A549 (cell line): ENCODE results near the gene MSMO1. TPM values are rescaled to one million over a fixed set of nuclear protein-coding genes. Genes with fewer than 3 reads are reported as not detected.

Experiments used
- ATAC-seq, 2 experiments: fragments of 200-7000 bp in 1 of 2; fragments of >200 bp in 1 of 2; cut with Nextera tagmentation in 1 of 2; cut with Tn5 transposase in 1 of 2; 3 replicates each; pipeline versions ENCODE4 v1.8.0 to v1.9.1; 2018 to 2020; ENCODE audit warnings: mild to moderate bottlenecking in 1 of 2, moderate library complexity in 1 of 2
- CTCF ChIA-PET: fragments of 300-600 bp; sonication (Branson Sonifier 250); formaldehyde crosslinking; extraction: SDS; loops from one replicate; lab custom pipeline; 2021; ENCODE audit warnings: antibody characterized with exemption, inconsistent platforms; lab: Yijun Ruan, JAX
- POLR2A ChIA-PET: fragments of 350-600 bp; formaldehyde crosslinking; extraction: SDS; loops from one replicate; lab custom pipeline; 2021; ENCODE audit warnings: antibody characterized with exemption, inconsistent platforms; lab: Yijun Ruan, JAX
- DNase-seq, 2 experiments: peaks; one replicate each; pipeline versions ENCODE4 v3.0.0 to v3.0.0-alpha.2; 2011 to 2016; ENCODE audit warnings: low read depth in 1 of 2, low spot score in 1 of 2
- FAIRE-seq: peaks from 2 replicates; lab custom pipeline; 2011; peaks lifted over from hg19 to GRCh38; lab: Jason Lieb, UNC
- H3K27ac ChIP-seq, 2 experiments: fragments of >200 bp; sonication (Bioruptor Twin); formaldehyde crosslinking; 3 replicates each; pipeline ENCODE4 v1.5.1; 2016 to 2017
- H3K4me1 ChIP-seq: fragments of >200 bp; sonication (Bioruptor Twin); formaldehyde crosslinking; 3 replicates; pipeline ENCODE4 v1.6.1; 2016
- H3K4me2 ChIP-seq: fragments of >200 bp; sonication (Bioruptor Twin); formaldehyde crosslinking; 3 replicates; pipeline ENCODE4 v1.6.1; 2016
- H3K4me3 ChIP-seq: fragments of >200 bp; sonication (Bioruptor Twin); formaldehyde crosslinking; 3 replicates; pipeline ENCODE4 v1.5.1; 2016
- H3K9me3 ChIP-seq: fragments of >200 bp; sonication (Bioruptor Twin); formaldehyde crosslinking; 3 replicates; pipeline ENCODE4 v1.6.1; 2016
- BHLHE40 ChIP-seq: IDR thresholded peaks from 2 replicates; pipeline ENCODE4 v1.6.1; 2012; ENCODE audit warnings: low read depth, low read length, inconsistent platforms
- CBX2 ChIP-seq: fragments of 200-600 bp; sonication (generic); IDR thresholded peaks from 2 replicates; pipeline ENCODE4 v1.6.1; 2016; ENCODE audit warnings: low read depth, mild to moderate bottlenecking, borderline replicate concordance
- CEBPB ChIP-seq, 2 experiments: fragments of >200 bp in 1 of 2; sonication (Bioruptor Twin) in 1 of 2; formaldehyde crosslinking in 1 of 2; IDR thresholded peaks; 2 replicates each; pipeline ENCODE4 v1.6.1; 2012 to 2016
- EHMT2 ChIP-seq: fragments of 200-600 bp; sonication (generic); IDR thresholded peaks from 2 replicates; pipeline ENCODE4 v1.6.1; 2016; ENCODE audit warnings: antibody characterized with exemption, low read depth, mild to moderate bottlenecking, moderate library complexity
- EP300 ChIP-seq, 2 experiments: fragments of >200 bp; sonication (Bioruptor Twin); formaldehyde crosslinking; IDR thresholded peaks; 2 replicates in 1 of 2; 3 replicates in 1 of 2; pipeline ENCODE4 v1.6.1; 2016 to 2017
- ESRRA ChIP-seq: fragments of 150-350 bp; IDR thresholded peaks from 2 replicates; pipeline ENCODE4 v1.6.1; 2014; ENCODE audit warnings: mild to moderate bottlenecking, low read length, borderline replicate concordance
- FOSL2 ChIP-seq, 2 experiments: fragments of 450-650 bp in 1 of 2; fragments of >200 bp in 1 of 2; sonication (Bioruptor Twin) in 1 of 2; formaldehyde crosslinking; IDR thresholded peaks; 2 replicates each; pipeline versions ENCODE4 v1.5.0 to v1.6.1; 2016 to 2020; ENCODE audit warnings: mild to moderate bottlenecking in 1 of 2, moderate library complexity in 1 of 2
- HDAC2 ChIP-seq: fragments of 200-600 bp; sonication (generic); IDR thresholded peaks from 2 replicates; pipeline ENCODE4 v1.6.1; 2016
- HEYL ChIP-seq: fragments of 250-450 bp; sonication (Bioruptor Pico); IDR thresholded peaks from 2 replicates; pipeline ENCODE4 v1.8.0; 2021; ENCODE audit warnings: mild to moderate bottlenecking, moderate library complexity
- JUNB ChIP-seq: fragments of >200 bp; sonication (Bioruptor Twin); formaldehyde crosslinking; IDR thresholded peaks from 2 replicates; pipeline ENCODE4 v1.6.1; 2016
- MAZ ChIP-seq: fragments of 150-350 bp; IDR thresholded peaks from 2 replicates; pipeline ENCODE4 v1.6.1; 2014; ENCODE audit warnings: antibody characterized with exemption, low read depth, low read length, borderline replicate concordance
- NFE2L2 ChIP-seq: fragments of 150-350 bp; conservative IDR thresholded peaks from 2 replicates; pipeline ENCODE4 v1.6.1; 2014; ENCODE audit warnings: low read length
- NPAS2 ChIP-seq: fragments of 250-450 bp; sonication (Bioruptor Pico); IDR thresholded peaks from 2 replicates; pipeline ENCODE4 v1.8.0; 2022; ENCODE audit warnings: mild to moderate bottlenecking, moderate library complexity, borderline replicate concordance
- PHF8 ChIP-seq: fragments of 200-600 bp; sonication (generic); IDR thresholded peaks from 2 replicates; pipeline ENCODE4 v1.6.1; 2016; ENCODE audit warnings: low read depth, mild to moderate bottlenecking, antibody characterized with exemption, moderate library complexity, borderline replicate concordance
- POLR2A ChIP-seq: IDR thresholded peaks from 2 replicates; pipeline ENCODE4 v1.6.1; 2012; ENCODE audit warnings: mild to moderate bottlenecking, low read length
- RARB ChIP-seq: fragments of 250-450 bp; sonication (Bioruptor Pico); IDR thresholded peaks from 2 replicates; pipeline ENCODE4 v1.8.0; 2021; ENCODE audit warnings: mild to moderate bottlenecking, moderate library complexity
- RCOR1 ChIP-seq: fragments of 150-350 bp; IDR thresholded peaks from 2 replicates; pipeline ENCODE4 v1.6.1; 2014; ENCODE audit warnings: antibody characterized with exemption, low read length, low read depth
- REST ChIP-seq: fragments of 200-600 bp; sonication (generic); IDR thresholded peaks from 2 replicates; pipeline ENCODE4 v1.6.1; 2016; ENCODE audit warnings: antibody characterized with exemption, mild to moderate bottlenecking, moderate library complexity
- RFX5 ChIP-seq: fragments of 450-650 bp; IDR thresholded peaks from 2 replicates; pipeline ENCODE4 v1.7.1; 2014; ENCODE audit warnings: antibody characterized with exemption, mild to moderate bottlenecking, moderate library complexity
- RNF2 ChIP-seq: fragments of 200-600 bp; sonication (generic); IDR thresholded peaks from 2 replicates; pipeline ENCODE4 v1.6.1; 2016; ENCODE audit warnings: low read depth, mild to moderate bottlenecking, antibody characterized with exemption, moderate library complexity, borderline replicate concordance
- USF2 ChIP-seq: fragments of 450-650 bp; IDR thresholded peaks from 2 replicates; pipeline ENCODE4 v1.6.1; 2014; ENCODE audit warnings: antibody characterized with exemption
- ZC3H11A ChIP-seq: fragments of 450-650 bp; IDR thresholded peaks from 2 replicates; pipeline ENCODE4 v1.6.1; 2014; ENCODE audit warnings: antibody characterized with exemption, mild to moderate bottlenecking
- ZSCAN20 ChIP-seq: fragments of 250-450 bp; sonication (Bioruptor Pico); IDR thresholded peaks from 2 replicates; pipeline ENCODE4 v1.8.0; 2022; ENCODE audit warnings: mild to moderate bottlenecking, moderate library complexity
- WGBS: methylation state at CpG from one replicate; pipeline ENCODE4 v1.1.6; 2017; ENCODE audit errors: missing lambda C conversion rate; 5-methylcytosine and 5-hydroxymethylcytosine counted together
- polyA plus RNA-seq, 4 experiments: library from polyadenylated mRNA; depleted of rRNA in 3 of 4; stranded (reverse); fragments of >200 nt; fragmentation: RNase III in 1 of 4; extraction: RNeasy Plus Mini Kit Qiagen cat#74134 plus additional on column Dnase treatment in 1 of 4; gene quantifications; 2 replicates in 3 of 4; 3 replicates in 1 of 4; pipeline ENCODE4 v1.2.3, GENCODE V29; 2011 to 2017
- TF ChIP-seq, protein P1 (sequence below): fragments of 250-450 bp; sonication (Bioruptor Pico); IDR thresholded peaks from 2 replicates; pipeline ENCODE4 v1.5.0; 2021; ENCODE audit warnings: mild to moderate bottlenecking, moderate library complexity, borderline replicate concordance
- TF ChIP-seq, protein P2 (sequence below): fragments of >200 bp; sonication (Bioruptor Twin); formaldehyde crosslinking; IDR thresholded peaks from 3 replicates; pipeline ENCODE4 v1.5.1; 2016

MSMO1 gene
- polyA plus RNA-seq, 2 of the 4 experiments (the other 2 are of a cell fraction) = 32.3 to 37.2 TPM

DNA sequence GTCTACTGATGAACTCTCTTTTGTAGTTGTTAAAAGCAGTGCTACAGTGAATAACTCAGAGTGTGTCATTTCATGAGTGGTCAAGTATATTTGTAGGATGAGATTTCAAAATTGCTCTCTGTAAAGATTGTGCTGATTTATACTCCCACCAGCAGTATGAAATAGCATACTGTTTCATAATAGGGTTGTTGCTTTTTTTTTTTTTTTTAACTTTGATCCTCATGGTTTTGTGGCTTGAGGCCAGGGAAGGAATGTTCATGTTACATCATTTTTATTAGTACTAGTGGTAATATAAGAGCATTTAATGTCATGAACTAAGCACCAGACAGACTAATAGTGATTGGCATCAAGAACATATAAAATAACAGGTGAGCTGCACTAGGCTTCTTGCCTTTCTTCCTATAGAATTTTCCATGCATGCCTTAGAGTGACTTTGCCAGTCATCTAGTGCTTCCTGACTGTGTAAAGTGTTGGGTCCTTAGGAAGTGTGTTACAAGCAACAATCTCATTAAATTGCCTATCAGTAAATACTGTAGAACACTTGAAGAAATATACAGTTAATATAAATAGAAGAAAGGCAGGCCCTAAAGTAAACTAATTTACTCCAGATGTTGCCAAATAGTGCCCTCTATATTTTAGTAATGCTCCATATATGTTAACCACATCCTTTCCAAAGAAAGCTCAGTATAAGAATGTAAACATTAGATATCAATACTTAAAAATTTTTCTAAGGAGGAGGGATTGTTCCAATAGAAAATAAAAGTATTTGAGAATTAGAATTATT is 38.6 kb upstream of the MSMO1 start (continued):
- TF ChIP-seq, protein P1, sequence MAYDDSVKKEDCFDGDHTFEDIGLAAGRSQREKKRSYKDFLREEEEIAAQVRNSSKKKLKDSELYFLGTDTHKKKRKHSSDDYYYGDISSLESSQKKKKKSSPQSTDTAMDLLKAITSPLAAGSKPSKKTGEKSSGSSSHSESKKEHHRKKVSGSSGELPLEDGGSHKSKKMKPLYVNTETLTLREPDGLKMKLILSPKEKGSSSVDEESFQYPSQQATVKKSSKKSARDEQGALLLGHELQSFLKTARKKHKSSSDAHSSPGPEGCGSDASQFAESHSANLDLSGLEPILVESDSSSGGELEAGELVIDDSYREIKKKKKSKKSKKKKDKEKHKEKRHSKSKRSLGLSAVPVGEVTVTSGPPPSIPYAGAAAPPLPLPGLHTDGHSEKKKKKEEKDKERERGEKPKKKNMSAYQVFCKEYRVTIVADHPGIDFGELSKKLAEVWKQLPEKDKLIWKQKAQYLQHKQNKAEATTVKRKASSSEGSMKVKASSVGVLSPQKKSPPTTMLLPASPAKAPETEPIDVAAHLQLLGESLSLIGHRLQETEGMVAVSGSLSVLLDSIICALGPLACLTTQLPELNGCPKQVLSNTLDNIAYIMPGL (CRISPR knock-in tag) = no peak
- no peak for TF ChIP-seq RNF2
- TF ChIP-seq CEBPB (IDR thresholded peaks at IDR 0.05) = no peak
- TF ChIP-seq RARB (CRISPR knock-in tag) = no peak
- no peak for TF ChIP-seq NFE2L2
- no peak for TF ChIP-seq BHLHE40
- TF ChIP-seq, all 56 proteins: peak for 0

GRCh38 chr4:165289423-165289785 is 38.1 kb upstream of the MSMO1 start:
- Histone ChIP-seq H3K9me3 (no peaks in the 10 kb centered on the region), H3K4me1 (peaks cover 8% of the 10 kb centered on the region; the same call in 2 of the 3 replicates), H3K4me2 (no peak overlapping the region), H3K4me3 (no peak overlapping the region), H3K27ac (no peak overlapping the region)
- FAIRE-seq (no peak), ATAC-seq (no peak), DNase-seq (no peak)
- CTCF ChIA-PET = no interaction called here
- no peak for TF ChIP-seq HDAC2
- TF ChIP-seq, protein P2, sequence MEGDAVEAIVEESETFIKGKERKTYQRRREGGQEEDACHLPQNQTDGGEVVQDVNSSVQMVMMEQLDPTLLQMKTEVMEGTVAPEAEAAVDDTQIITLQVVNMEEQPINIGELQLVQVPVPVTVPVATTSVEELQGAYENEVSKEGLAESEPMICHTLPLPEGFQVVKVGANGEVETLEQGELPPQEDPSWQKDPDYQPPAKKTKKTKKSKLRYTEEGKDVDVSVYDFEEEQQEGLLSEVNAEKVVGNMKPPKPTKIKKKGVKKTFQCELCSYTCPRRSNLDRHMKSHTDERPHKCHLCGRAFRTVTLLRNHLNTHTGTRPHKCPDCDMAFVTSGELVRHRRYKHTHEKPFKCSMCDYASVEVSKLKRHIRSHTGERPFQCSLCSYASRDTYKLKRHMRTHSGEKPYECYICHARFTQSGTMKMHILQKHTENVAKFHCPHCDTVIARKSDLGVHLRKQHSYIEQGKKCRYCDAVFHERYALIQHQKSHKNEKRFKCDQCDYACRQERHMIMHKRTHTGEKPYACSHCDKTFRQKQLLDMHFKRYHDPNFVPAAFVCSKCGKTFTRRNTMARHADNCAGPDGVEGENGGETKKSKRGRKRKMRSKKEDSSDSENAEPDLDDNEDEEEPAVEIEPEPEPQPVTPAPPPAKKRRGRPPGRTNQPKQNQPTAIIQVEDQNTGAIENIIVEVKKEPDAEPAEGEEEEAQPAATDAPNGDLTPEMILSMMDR = no peak
- TF ChIP-seq CBX2 = no peak
- TF ChIP-seq JUNB = no peak
- TF ChIP-seq RNF2 = no peak
- POLR2A ChIA-PET = no interaction called here

DNA sequence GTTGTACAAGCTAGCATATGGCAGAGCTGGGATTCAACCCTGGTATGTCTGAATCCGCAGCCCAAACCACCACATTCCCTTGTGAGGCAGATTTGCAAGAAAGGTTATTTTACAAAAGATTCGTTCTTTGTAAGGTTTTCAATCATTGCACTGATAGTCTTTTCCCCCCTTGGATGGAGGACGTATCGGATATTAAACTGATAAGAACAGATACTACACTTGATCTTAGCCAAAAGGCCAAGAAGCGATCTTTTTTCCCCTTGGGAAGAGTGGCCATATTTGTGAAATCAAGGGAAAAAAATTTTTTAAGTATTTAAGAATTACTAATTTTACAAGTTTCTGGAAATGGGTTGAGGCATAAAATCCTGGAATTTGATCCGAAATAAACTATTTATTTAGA is 34.4 kb upstream of the MSMO1 start:
- DNase-seq = no peak
- H3K4me2 ChIP-seq = no peak overlapping the region
- no peak overlapping the region for H3K27ac ChIP-seq
- WGBS = 93% methylated on average over 6 of the region's 6 CpGs
- POLR2A ChIA-PET = no interaction called here
- FAIRE-seq = no peak
- ATAC-seq = no peak
- CTCF ChIA-PET = interaction anchor here (1.1 kb wide), 1 partner anchor 162 kb away, joined by 3 read pairs; no protein-coding TSS in a partner anchor
- no peaks in the 10 kb centered on the region for H3K9me3 ChIP-seq
- H3K4me1 ChIP-seq = peaks cover 8% of the 10 kb centered on the region; the same call in 2 of the 3 replicates
- no peak overlapping the region for H3K4me3 ChIP-seq
- no peak for TF ChIP-seq RCOR1
- TF ChIP-seq RFX5 = no peak
- TF ChIP-seq ZSCAN20 (CRISPR knock-in tag) = no peak
- no peak for TF ChIP-seq ZC3H11A
- no peak for TF ChIP-seq POLR2A
- no peak for TF ChIP-seq MAZ
- TF ChIP-seq NFE2L2 = no peak
- no peak for TF ChIP-seq USF2
- TF ChIP-seq PHF8 = no peak
- TF ChIP-seq EP300 (IDR thresholded peaks at IDR 0.05) = no peak
- TF ChIP-seq EHMT2 = no peak
- no peak for TF ChIP-seq REST
- TF ChIP-seq FOSL2 (IDR thresholded peaks at IDR 0.05) = no peak
- no peak for TF ChIP-seq FOSL2 (CRISPR knock-in tag; IDR thresholded peaks at IDR 0.05)
- TF ChIP-seq NPAS2 = no peak
- TF ChIP-seq CBX2 = no peak
- no peak for TF ChIP-seq ESRRA
- TF ChIP-seq HEYL (CRISPR knock-in tag) = no peak
- TF ChIP-seq, protein P1 (CRISPR knock-in tag) = no peak
